HG02852 (cell line): ENCODE measurements around the gene DLEC1.
A peak's percentile ranks its signal among the peaks of the same experiment; 100 is the strongest.
"Not testable (repeated sequence)": the region's sequence is repeated elsewhere in the genome, so short reads cannot be mapped to it uniquely, and the experiment has no call there.

Source experiments
- ATAC-seq: cut with Tn5 transposase; IDR thresholded peaks from one replicate; pipeline ENCODE4 v1.9.1; 2021; ENCODE audit warnings: mild to moderate bottlenecking, moderate library complexity; ENCODE audit not compliant: unreplicated experiment

Gene DLEC1

DNA sequence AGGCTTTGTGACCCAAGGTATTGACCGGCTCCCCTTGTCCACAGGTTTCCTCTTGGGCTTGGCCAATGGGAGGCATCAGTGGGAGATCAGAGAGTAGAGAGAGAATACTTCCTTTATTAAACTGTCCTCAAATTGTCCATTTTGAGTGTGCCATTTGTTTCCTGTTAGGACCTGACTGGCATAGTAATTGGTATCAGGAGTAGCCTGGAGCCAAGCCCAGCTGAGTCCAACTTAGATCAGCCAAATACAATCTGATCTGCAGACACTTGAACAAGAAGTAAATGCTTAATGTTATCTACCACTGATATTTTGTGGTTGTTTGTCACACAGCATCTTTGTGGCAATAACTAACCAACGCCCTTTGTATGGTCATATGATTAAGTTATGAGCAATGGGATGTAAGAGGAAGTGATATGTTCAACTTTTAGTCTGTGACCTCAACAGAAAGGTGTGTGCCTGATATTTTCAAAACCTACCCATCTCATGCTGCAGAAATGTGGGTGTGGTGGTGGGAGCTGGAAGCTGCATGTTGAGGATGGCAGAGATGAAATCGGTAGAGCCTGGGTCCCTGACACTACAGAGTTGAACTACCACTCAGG lies 112.8 kb downstream of the DLEC1 start:
- ATAC-seq, result no peak

DNA sequence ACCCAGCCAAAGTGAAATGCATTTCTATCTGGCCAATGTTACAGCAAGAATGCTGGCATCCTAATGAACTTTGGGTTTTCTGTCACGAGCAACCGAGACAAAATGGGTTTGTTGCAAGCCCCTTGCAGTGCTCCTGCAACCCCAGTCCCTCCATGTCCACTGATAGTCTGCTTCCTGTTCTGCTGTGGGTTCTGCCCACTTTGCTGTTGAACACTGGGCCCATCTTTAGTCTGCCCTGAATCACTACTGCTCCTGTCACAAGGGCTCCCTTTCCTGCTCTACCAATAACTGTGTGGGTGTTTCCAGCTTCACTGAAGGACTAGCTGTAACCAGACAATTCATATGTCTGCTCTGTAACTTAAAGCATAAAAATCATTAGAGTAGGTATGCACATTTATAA lies 113.6 kb downstream of the DLEC1 start:
- no peak for ATAC-seq

DNA sequence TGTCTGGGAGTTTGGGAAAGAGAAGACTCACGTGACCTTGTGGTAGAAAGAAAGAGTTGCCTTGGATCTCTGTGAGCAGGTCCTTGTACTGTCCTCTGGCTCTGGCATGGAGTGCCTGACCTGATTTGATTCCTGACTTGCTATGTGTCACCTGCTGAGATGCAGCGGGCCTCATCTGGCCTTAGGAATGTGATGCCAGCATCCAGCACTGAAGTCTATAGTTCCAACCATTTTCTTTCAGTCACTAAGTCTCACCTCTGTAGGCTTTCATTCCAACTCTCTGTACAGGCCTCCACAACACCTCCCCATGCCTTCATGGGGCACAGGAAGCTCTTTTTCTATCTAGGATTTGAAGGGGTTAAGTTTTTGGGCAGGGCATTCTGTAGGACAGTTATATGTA lies 114.2 kb downstream of the DLEC1 start:
- ATAC-seq, result no peak

DNA sequence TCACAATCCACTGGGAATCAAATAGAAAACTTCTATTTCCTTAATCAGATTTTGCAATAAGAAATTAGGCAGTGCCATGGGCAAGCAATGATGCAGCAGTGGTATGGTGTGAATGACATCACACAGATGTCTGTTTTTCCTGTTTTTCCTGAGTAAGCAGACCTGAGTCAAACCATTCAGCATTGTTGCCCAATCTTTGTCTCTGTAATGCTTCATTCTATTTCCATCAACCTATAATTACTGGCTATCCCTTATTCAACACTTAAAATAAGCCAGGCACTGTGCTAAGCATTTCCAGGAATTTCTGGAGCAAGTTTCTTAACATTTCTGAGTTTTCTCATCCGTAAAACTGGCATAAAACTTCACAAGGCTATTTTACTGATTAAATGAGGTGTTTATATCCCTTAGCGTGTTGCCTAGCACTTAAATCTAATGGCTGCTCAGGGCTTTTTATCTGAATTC lies 115.1 kb downstream of the DLEC1 start:
- no peak for ATAC-seq

DNA sequence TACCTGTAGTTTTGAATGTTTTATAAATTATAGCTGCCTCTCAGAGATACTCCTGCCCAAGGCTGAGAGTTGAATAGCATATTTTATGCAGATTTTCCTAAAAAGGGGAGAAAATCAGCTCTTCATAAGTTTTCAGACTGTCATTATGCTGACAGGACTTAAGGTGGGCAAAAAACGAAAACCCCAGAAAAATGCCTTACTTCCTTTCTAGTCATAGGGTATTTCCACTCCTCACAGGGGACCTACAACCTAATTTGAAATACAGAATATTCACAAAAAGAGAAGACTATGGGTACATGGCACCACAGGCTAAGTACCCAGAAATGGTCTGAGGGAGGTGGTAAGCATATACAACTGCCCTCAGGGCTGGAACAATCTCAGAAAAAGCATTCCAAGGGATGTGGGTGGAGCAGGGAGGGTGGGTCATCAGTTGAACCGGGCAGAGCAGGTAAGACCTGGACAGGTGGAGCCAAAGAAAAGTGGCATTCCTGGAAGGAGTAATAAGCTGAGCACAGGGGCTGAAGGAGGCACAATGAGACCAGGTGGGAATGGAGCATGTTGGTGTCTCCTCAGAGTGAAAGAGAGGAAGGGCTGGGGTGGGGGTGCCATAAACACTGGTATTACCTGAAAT lies 115.7 kb downstream of the DLEC1 start:
- ATAC-seq, result no peak

DNA sequence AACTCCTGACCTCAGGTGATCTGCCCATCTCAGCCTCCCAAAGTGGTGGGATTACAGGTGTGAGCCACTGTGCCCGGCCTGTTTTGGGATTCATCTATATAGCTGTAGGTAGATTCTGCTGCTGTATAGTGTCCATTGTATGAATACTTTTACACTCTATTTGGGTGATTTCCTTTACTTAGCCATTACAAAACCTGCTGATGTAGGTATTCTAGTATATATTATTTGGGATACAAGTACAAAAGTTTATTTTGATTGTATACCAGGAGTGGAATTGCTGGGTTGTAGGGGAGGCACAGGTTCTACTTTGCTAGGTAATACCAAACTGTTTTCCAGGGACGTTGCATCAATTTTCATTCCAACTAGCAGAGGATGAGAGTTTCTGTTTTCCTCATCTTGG lies 116.8 kb downstream of the DLEC1 start:
- no peak for ATAC-seq

DNA sequence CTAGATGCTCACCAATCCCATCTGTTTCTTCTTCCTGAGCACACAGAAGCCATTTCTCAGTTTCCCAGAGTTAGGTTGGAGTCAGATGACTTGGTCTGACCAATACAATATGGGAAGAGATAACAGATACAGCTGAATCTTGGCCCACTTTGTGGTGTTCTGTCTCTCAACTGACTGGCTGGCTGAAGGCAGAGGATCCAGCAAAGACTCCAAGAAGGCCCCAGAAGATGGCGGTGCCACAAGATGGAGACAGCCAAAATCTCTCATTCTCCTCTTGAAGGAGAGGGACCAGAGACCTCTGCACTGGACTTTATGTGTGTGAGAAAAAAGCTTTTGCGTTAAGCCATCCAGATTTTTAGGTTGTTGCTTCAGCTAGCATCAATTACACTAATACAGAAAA lies 118.1 kb downstream of the DLEC1 start:
- no peak for ATAC-seq

DNA sequence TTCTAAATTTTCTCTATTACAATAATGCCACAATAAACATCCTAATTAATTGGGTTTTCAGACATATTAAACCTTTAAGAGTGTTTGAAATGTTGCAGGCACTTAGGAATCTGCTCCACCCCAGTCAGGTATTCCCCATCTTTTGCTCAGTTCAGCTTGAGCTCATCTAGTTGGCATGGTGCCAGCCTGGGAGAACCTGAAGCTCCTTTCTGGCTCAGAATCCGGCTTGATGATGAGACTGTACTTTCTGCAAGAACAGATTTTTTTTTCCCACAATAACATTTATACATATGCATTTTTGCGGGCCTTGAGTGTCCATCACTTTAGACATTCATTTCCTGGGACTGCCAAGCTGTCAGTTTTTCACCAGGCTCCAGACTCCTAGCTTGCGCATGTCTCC lies 118.6 kb downstream of the DLEC1 start:
- no peak for ATAC-seq

DNA sequence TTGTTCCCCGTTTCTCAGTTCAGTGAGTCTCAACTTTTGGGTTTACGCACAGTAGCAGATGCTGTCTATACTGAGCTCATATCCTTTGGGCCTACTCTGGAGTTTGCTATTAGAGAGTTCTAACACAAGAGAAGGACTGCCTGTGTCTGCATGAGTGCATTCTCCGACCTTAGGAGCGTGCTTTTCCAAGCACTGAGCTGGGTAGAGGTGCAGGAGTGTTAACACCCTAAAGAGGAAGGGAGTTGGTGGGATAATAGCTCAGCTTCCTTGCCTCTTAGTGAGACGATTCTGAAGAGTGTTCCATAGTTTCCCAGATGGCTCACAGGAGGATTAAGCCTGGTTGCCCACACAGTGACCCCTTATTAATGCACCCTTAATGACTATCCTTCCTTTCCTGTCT lies 119.5 kb downstream of the DLEC1 start:
- ATAC-seq, result no peak

DNA sequence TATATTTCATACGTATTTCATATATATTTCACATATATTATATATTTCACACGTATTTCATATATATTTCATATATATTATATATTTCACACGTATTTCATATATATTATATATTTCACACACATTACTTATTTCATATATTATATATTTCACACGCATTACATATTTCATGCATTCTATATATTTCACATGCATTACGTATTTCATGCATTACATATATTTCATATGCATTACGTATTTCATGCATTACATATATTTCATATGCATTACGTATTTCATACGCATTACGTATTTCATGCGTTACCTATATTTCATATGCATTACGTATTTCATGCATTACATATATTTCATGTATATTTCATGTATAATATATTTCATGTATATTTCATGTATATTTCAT lies 121.7 kb downstream of the DLEC1 start:
- ATAC-seq, result not testable (repeated sequence)

DNA sequence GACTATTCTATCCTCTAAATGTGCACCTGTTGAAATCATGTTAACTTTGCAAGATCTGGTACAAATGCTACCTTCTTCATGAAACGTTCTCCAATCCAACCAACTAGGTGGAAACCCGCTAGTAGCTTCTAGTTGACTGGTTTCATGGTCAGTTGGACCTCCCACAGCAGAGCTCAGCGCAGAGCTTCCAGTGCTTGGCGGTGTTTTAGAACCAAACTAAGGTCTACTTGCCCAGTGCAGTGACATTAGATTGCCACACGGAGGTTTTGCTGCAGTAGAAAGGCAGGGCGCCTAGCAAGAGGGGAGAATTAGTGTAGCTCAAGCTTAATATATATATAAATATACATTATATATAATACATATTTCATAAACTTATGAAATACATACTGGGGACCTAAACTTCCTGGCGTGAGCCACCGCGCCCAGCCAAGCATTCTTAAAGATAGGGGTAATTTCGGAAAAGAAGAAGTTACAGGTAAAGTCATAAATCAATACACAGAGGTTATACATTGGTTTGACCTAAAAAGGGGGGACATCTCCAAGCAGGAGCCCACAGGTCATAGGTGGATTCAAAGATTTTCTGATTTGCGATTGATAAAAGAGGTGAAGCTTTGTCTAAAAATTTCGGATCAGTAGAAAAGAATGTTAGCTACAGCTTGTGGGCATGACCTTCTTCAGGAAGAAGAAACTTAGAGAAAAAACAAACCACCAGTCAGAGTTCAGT lies 124.3 kb downstream of the DLEC1 start:
- no peak for ATAC-seq

DNA sequence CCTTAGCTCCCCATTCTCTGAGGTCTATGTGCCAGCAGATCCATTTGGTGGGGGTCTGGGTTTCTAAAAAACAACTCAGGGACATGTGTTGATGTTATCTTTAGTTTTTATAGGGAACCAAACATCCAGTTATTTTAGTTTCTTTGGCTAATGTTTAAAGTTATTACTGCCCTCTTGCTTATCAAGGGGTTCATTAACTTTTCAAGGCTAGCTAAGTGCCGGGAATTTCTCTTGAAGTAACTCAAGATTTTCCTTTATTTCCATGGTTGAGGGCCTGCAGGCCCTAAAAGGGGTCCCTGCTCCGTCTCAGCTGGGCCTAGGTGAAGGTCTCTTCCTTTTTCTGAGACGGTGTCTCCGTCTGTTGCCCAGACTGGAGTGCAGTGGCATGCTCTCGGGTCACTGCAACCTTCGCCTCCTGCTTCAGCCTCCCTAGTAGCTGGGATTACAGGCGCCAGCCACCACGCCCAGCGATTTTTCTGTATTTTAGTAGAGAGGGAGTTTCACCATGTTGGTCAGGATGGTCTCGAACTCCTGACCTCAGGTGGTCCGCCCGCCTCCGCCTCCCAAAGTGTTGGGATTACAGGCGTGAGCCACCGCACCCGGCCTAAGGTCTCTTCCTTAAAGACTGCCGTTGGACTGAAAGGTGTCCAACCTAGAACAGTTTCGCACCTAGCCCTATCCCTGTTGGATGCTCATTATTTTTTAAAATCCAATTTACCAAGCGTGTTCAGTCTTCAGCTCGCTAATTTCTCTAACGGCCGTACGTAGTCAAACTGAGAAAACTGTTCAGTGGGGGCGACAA lies 125.0 kb downstream of the DLEC1 start:
- no peak for ATAC-seq

DNA sequence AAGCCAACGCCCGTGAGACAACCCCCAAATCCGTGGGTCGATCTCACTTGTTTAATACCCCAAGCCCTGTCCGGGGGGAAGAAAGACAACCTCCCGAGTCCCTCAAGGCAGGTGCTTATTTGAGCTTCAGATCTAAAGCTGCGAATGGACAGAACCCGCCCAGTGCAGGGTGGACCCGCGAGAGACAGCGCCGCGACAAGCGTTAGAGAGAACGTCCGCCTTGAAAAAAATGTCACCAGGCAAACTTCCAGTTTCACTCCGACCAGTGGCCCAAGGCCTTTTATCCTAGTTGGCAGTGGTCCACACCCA lies 125.6 kb downstream of the DLEC1 start:
- ATAC-seq, result peak; percentile 19

DNA sequence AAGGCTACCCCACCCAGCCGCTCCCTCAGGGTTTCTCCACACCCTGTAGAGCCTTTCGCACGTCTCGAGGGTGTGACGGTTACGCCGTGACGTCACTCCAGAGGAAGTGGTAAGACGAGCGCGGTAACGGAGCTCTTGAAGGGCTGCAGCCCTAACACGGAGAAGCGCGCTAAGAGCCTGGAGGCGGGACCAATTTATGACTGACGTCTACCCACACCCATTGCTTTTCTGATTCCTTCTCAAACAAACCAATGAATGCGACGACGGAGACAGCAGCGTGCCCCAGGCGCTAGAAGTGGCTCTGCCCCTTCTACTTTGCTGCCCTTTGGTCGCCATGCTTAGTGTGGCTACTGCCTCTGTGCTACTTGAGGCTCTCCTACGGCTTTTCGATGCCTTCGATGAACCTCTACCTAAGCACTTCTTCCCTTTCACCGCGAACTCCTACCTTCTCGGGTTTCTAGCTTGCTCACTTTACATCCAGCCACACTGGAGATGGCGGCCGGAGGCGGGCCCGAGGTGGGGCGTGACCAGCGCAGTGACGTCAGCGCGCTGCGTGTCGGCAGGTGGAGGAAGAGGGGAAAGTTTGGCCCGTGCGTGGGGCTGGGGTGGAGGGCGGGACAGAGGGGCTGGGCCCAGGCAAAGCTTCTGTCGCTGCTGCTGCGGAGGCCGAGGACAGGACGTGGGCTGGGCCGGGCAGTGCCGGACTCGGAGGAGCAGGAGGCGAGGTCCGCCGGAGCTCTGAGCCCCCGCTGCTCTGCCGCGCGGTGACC lies 126.1 kb downstream of the DLEC1 start, which contains the start of gene OXSR1:
Gene OXSR1 (plus strand): TSS at position 586 of the 770 bp plus-strand sequence. CDS start 340 bp downstream, outside the sequence.
- peak; percentile 89 for ATAC-seq

DNA sequence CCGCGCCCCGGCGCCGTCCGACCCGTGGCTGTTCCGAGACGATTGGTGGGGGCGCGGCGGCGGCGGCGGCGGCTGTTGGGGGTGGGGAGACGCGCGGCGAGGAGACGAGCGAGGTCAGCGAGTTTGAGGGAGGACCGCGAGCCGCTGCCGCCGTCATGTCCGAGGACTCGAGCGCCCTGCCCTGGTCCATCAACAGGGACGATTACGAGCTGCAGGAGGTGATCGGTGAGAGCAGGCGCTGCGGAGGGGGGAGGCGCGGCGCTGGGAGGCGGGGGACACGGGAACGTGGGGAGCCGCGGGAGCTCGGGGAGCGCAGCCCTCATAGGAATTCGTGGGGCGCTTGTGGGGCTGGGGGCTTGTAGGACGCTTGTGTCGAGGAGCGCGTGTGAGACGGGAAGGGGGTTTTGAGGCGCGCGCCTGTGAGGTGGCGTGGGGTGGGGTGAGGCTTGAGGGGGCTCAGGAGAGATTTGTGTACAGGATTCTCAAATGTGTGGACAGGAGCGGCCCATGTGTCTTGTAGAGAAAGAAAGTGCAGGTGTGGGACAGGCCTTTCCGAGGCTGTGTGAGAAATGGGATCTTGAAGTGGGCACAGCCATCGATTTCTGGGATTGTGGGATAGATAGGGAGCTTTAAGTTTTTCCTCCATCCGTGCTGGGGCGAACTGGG lies 126.8 kb downstream of the DLEC1 start:
- no peak for ATAC-seq

DNA sequence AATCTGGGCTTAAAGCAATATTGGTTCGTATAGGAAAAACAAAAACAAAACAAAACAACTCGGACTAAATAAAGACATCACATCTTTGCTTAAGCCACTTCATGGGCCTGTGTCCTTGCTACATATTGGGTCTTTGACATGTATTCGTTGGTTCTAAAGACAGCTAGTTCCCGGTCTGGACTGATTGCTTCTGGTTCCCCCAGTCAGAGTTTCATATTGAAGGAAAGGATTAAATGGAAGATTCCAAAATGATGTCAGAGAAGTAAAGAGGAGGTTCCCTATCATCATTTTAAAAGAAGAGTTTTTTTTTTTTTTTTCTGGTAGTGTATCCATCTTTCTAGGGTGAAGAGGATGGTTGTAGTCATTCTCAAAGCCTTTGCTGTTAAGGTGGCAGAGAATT lies 128.6 kb downstream of the DLEC1 start:
- no peak for ATAC-seq

DNA sequence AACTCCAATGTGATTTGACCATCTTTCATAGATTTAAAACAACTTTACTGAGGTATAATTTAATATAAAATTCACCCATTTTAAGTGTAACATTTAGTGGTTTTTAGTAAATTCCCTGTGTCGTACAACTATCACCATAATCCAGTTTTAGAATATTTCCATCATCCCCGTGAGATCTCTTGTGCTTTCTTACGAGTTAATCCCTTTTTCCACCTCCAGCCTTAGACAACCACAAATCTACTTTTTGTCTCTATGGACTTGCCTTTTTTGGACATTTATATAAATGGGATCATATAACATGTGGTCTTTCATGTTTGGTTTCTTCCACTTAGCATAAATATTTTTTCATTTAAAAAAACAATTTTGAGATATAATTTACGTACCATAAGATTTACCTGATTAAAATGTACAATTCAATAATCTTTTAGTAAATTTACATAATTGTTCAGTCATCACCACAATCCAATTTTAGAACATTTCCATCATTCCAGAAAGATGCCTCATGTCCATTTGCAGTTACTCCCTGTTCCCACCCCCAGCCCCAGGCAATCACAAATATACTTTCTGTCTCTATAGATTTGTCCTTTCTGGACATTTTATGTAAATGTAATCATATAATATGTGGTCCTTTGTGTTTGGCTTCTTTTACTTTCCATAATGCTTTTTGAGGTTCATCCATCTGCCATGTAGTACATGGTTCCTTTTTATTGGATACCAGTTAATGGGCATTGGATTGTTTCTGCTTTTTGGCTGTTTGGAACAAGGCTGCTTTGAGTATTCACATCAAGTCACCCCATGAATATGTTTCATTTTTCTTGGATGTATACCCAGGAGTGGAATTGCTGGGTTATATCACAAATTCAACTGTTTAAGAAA lies 129.4 kb downstream of the DLEC1 start:
- no peak for ATAC-seq

DNA sequence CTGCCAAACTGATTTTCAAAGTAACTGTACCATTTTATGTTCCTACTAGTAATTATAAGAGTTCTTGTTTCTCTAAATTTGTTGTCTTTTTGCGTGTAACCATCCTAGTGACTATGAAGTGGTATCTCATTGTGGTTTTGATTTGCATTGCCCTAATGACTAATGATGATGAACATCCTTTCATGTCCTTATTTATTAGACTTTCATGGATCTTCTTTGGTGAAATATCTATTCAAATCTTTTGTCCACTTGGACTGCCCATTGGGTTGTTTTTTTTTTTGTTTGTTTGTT lies 130.0 kb downstream of the DLEC1 start:
- no peak for ATAC-seq

DNA sequence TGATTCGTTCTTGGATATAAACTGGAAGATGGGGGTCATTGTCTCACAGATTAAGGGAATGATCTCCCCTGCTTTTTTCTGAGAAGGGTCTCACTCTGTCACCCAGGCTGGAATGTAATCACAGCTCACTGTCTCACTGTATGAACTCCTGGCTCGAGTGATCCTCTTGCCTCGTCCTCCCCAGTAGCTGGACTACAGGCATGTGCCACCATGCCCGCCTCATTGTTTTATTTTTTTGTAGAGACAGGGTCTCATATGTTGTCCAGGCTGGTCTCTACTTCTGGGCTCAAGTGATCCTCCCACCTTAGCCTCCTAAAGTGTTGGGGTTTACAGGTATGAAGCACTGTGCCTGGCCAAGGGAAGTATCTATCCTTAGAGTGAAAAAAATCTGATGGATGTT lies 131.7 kb downstream of the DLEC1 start:
- no peak for ATAC-seq

DNA sequence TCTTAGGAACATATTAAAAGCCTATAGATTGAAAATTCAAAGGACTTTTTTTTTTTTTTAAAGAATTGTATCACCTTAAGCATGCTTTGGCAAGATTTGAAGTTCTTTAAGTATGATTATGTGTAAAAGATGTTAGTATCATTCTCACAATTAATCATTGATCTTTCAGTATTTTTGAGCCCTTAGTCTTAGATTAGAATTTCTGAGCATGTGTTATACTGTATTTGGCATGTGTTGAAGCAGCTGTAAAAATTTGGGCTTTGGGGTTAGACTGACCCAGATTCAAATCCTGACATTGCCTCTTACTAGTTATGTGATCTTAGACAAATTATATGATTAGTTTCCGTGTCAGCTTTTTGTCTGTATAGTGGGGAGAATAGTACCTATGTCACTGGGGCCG lies 132.6 kb downstream of the DLEC1 start:
- no peak for ATAC-seq
